IPS-20b (cell line): ENCODE measurements around the gene KLHL2.

ENCODE experiments used
- H3K27ac ChIP-seq: one replicate; pipeline ENCODE4 v1.5.1; 2013; ENCODE audit warnings: low read length
- H3K27me3 ChIP-seq: 2 replicates; pipeline ENCODE4 v1.6.1; 2013; ENCODE audit warnings: mild to moderate bottlenecking, low read length, inconsistent platforms; ENCODE audit not compliant: insufficient read depth
- H3K36me3 ChIP-seq: 2 replicates; pipeline ENCODE4 v1.6.1; 2013; ENCODE audit warnings: low read depth, mild to moderate bottlenecking, inconsistent platforms, low read length, moderate library complexity; ENCODE audit not compliant: insufficient read depth
- H3K4me1 ChIP-seq: 2 replicates; pipeline ENCODE4 v1.6.1; 2013; ENCODE audit warnings: mild to moderate bottlenecking, control low read depth, inconsistent platforms, low read length, moderate library complexity; ENCODE audit not compliant: insufficient read depth
- H3K4me3 ChIP-seq: 2 replicates; pipeline ENCODE4 v1.5.1; 2013; ENCODE audit warnings: mild to moderate bottlenecking, low read length, inconsistent platforms
- H3K9ac ChIP-seq: 2 replicates; pipeline ENCODE4 v1.6.1; 2013; ENCODE audit warnings: low read depth, mild to moderate bottlenecking, inconsistent platforms, low read length, moderate library complexity
- H3K9me3 ChIP-seq: 2 replicates; pipeline ENCODE4 v1.6.1; 2013; ENCODE audit warnings: mild to moderate bottlenecking, low read depth, low read length, inconsistent platforms; ENCODE audit not compliant: insufficient read depth

KLHL2 gene

GRCh38 chr4:165367040-165367439, 159.7 kb downstream of the KLHL2 start:
- H3K9me3 ChIP-seq = no peaks in the 10 kb centered on the region
- no peak overlapping the region for H3K27ac ChIP-seq
- peaks cover 16% of the 10 kb centered on the region for H3K4me1 ChIP-seq
- no peak overlapping the region for H3K4me3 ChIP-seq
- H3K36me3 ChIP-seq = no peaks in the 10 kb centered on the region
- no peaks in the 10 kb centered on the region for H3K27me3 ChIP-seq
- H3K9ac ChIP-seq = no peak overlapping the region

GRCh38 chr4:165368114-165368513, 160.8 kb downstream of the KLHL2 start:
- H3K4me3 ChIP-seq = no peak overlapping the region
- H3K36me3 ChIP-seq = no peaks in the 10 kb centered on the region
- H3K27ac ChIP-seq = no peak overlapping the region
- H3K9ac ChIP-seq = no peak overlapping the region
- H3K9me3 ChIP-seq = no peaks in the 10 kb centered on the region
- no peaks in the 10 kb centered on the region for H3K27me3 ChIP-seq
- H3K4me1 ChIP-seq = peaks cover 16% of the 10 kb centered on the region

DNA sequence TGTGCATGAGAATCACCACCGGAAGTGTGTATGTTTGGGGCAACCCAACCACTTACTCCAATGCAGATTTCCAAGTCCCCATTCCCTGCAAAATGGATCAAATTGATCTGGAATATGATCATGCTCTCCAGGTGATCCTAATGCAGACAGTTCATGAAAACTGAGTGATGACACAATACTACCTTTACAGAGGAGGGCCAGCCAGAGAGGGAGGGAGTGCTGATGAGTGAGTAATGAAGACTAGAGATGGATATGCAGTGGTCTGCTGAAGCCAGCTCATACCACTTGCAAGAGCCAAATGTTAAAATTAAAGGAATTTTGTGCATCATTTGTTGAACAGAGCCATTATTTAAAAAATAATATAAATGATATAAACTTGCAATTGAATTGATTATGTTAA, 161.2 kb downstream of the KLHL2 start:
- no peak overlapping the region for H3K27ac ChIP-seq

DNA sequence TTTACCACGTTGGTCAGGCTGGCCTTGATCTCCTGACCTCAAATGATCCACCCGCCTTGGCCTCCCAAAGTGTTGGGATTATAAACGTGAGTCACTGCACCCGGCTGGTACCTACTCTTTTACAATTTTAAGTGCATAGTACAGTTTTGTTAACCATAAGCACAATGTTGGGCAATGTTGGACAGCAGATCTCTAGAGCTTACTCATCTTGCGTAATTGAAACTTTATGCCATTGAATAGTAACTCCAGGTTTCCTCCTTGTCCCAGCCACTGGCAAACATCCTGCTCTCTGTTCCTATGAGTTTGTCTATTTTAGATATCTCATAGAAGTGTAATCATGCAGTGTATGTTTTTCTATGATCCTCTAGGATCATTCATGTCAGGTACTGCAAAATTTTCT, 162.2 kb downstream of the KLHL2 start:
- Histone ChIP-seq H3K9ac (no peak overlapping the region), H3K27ac (no peak overlapping the region), H3K4me1 (peaks cover 14% of the 10 kb centered on the region), H3K4me3 (no peak overlapping the region), H3K36me3 (no peaks in the 10 kb centered on the region), H3K27me3 (no peaks in the 10 kb centered on the region), H3K9me3 (no peaks in the 10 kb centered on the region)

More for the DNA sequence above, 161.2 kb downstream of the KLHL2 start:
- peaks cover 16% of the 10 kb centered on the region for H3K4me1 ChIP-seq
- H3K9me3 ChIP-seq = no peaks in the 10 kb centered on the region
- no peak overlapping the region for H3K9ac ChIP-seq
- no peaks in the 10 kb centered on the region for H3K36me3 ChIP-seq
- H3K27me3 ChIP-seq = no peaks in the 10 kb centered on the region
- H3K4me3 ChIP-seq = no peak overlapping the region

DNA sequence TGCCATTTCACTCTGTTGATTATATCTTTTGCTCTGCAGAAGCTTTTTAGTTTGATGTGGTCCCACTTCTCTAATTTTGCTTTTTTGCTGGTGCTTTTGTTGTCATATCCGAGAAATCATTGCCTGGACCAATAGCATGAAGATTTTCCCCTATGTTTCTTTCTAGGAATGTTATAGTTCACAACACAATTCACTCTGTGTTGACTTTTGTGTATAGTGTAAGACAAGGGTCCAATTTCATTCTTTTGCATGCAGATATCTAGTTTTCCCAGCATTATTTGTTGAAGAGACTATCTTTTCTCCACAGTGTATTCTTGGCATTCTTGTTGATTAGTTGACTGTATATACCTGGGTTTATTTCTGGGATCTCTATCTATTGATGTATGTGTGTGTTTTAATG, 163.2 kb downstream of the KLHL2 start:
- H3K9ac ChIP-seq = no peak overlapping the region

More for the DNA sequence above, 163.2 kb downstream of the KLHL2 start:
- no peaks in the 10 kb centered on the region for H3K9me3 ChIP-seq
- H3K4me1 ChIP-seq = peaks cover 9% of the 10 kb centered on the region
- H3K36me3 ChIP-seq = no peaks in the 10 kb centered on the region
- no peak overlapping the region for H3K4me3 ChIP-seq
- no peaks in the 10 kb centered on the region for H3K27me3 ChIP-seq
- no peak overlapping the region for H3K27ac ChIP-seq
